Spleen (tissue), 7 donors: ENCODE measurements around the gene EIF4B.
A peak's percentile ranks its signal among the peaks of the same experiment; 100 is the strongest.

Experiments used
- CTCF ChIP-seq, 11 experiments: fragments of 200-600 bp in 7 of 11; fragments of 450-650 bp in 4 of 11; sonication (generic) in 4 of 11; IDR thresholded peaks in 8 of 11; conservative IDR thresholded peaks in 3 of 11; 1 replicate in 7 of 11; 2 replicates in 4 of 11; pipeline versions ENCODE4 v1.4.0 to v1.8.0; 2016 to 2021; ENCODE audit warnings: antibody characterized with exemption in 11 of 11, inconsistent platforms in 4 of 11, mild to moderate bottlenecking in 1 of 11
- POLR2A ChIP-seq, 3 donors: fragments of 450-650 bp; IDR thresholded peaks; one replicate each; pipeline ENCODE4 v1.5.1; 2017; ENCODE audit warnings: antibody characterized with exemption in 3 of 3, mild to moderate bottlenecking in 1 of 3
- POLR2AphosphoS5 ChIP-seq, 3 donors: sonication (generic); formaldehyde crosslinking; IDR thresholded peaks; one replicate each; pipeline ENCODE4 v1.5.1; 2017; ENCODE audit warnings: antibody characterized with exemption in 3 of 3
- donor health status: DM: no; HTN: no; CAD: no; lungs with moderate emphysema.
- donor health status: DM: no; HTN: no; CAD: no.
- donor health status: DM: no; HTN: no; CAD: no.

GRCh38 chr12:53079226-53080117, 73.2 kb downstream of the EIF4B start, which contains the start of gene SPRYD3:
- TF ChIP-seq CTCF (IDR thresholded peaks at IDR 0.05 in 8 of 11, conservative IDR thresholded peaks at IDR 0.05 in 3 of 11), result peak in 3 of 11 experiments; percentile 0 to 33 (median 30)
- TF ChIP-seq POLR2A (IDR thresholded peaks at IDR 0.05), result peak; percentile 22 to 86 (median 84)
- peak; percentile 94 to 97 (median 97) for TF ChIP-seq POLR2AphosphoS5 (IDR thresholded peaks at IDR 0.05)
